Erythroblast (primary cell): ENCODE measurements around the gene NOX5.
"Not testable (repeated sequence)": the region's sequence is repeated elsewhere in the genome, so short reads cannot be mapped to it uniquely, and the experiment has no call there.

ENCODE experiments used
- DNase-seq, 2 experiments: peaks; one replicate each; lab custom pipeline; 2025; lab: John Stamatoyannopoulos, UW
- GATA1 ChIP-seq: IDR thresholded peaks from 2 replicates; pipeline ENCODE4 v1.6.1; 2011; ENCODE audit warnings: low read depth, mild to moderate bottlenecking, control low read depth, low read length, moderate library complexity
- POLR2A ChIP-seq: IDR thresholded peaks from 2 replicates; pipeline ENCODE4 v1.6.1; 2011; ENCODE audit warnings: mild to moderate bottlenecking, low read length

NOX5 gene, protein sequence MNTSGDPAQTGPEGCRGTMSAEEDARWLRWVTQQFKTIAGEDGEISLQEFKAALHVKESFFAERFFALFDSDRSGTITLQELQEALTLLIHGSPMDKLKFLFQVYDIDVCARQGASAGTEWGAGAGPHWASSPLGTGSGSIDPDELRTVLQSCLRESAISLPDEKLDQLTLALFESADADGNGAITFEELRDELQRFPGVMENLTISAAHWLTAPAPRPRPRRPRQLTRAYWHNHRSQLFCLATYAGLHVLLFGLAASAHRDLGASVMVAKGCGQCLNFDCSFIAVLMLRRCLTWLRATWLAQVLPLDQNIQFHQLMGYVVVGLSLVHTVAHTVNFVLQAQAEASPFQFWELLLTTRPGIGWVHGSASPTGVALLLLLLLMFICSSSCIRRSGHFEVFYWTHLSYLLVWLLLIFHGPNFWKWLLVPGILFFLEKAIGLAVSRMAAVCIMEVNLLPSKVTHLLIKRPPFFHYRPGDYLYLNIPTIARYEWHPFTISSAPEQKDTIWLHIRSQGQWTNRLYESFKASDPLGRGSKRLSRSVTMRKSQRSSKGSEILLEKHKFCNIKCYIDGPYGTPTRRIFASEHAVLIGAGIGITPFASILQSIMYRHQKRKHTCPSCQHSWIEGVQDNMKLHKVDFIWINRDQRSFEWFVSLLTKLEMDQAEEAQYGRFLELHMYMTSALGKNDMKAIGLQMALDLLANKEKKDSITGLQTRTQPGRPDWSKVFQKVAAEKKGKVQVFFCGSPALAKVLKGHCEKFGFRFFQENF

GRCh38 chr15:69014454-69014853 is at the start of gene NOX5:
Gene NOX5 (plus strand): TSS chr15:69014695. CDS start chr15:69014736, 41 bp downstream.
- DNase-seq: peak; percentile 9 to 14
- TF ChIP-seq GATA1: no peak
- TF ChIP-seq POLR2A: no peak

DNA sequence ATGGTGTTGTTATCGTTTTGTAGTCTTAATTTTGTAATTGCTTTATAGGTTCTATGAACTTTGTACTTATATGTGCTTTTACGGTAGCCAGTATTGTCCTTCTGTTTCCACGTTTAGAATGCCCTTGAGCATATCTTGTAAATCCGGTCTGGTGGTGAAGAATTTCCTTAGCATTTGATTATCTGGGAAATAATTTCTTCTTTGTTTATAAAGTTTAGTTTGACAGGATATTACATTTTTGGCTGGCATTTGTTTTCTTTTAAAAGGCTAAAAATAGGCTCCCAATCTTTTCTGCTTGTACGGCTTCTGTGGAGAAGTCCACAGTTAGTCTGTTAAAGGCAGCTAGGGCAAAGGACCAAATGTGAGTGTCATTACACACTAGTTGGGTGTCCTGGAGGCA is 47.5 kb upstream of the NOX5 start:
- no peak for DNase-seq
- TF ChIP-seq GATA1 (no peak), POLR2A (no peak)

DNA sequence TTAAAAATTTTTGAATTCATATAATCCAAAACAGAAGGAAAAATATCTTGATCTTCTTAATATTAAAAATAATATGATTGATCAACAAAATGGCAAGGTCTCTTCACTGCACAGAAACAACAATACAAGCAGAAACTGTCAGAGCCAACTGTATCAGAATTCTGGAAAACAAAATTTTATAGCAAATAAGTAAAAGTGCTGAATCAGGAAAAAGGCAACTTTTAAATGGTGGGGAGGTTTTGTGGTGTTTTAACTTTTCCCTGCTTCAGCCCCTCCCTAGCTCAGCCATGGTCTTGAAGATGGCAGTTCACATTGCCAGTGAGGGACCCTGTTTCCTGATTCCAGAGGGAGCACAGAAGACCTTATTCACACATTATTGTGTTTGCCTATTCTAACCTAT is 46.5 kb upstream of the NOX5 start:
- no peak for DNase-seq
- no peak for TF ChIP-seq POLR2A
- TF ChIP-seq GATA1: no peak

- TF ChIP-seq GATA1 (no peak), POLR2A (no peak)
- DNase-seq: peak in 1 of 2 experiments; percentile 19
Measured at GRCh38 chr15:68969298-68969697, 45.2 kb upstream of the NOX5 start.

GRCh38 chr15:68972201-68973065 is 42.1 kb upstream of the NOX5 start:
- DNase-seq: peak; percentile 31 to 53
- no peak for TF ChIP-seq GATA1
- TF ChIP-seq POLR2A: no peak

GRCh38 chr15:68975651-68976160 is 38.8 kb upstream of the NOX5 start:
- DNase-seq: not testable (repeated sequence)

DNA sequence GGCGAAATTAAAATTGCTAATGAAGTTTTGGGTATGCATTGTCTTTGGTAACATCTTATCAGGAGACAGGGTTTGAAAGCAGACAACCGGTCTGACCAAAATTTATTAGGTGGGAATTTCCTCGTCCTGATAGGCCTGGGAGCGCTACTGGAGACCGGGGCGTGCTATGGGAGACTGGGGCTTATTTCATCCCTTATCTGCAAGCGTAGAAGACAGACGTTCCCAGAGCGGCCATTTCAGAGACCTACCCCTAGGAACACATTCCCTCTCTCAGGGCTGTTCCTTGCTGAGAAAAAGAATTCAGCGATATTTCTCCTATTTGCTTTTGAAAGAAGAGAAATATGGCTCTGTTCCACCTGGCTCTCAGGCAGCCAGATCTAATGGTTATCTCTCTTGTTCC is 37.1 kb upstream of the NOX5 start:
- DNase-seq: peak in 1 of 2 experiments; percentile 15

DNA sequence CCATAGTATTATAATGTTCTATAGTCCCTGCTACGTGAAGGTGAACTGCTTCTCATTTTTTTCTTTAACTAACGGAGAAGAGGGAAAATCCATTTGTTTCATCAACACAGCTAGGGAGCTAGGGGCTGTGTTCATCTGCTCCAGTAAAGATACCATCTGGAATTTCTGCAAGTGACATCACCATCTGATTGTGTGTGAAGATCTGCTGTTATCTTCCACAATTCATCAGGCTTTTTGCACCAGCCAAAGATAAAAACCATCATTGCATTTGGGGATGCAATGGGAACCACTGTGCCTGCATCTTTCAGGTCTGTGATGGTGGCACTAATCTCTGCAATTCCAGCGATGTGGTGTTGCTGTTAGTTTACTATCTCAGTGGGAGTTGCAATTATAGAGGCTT is 35.5 kb upstream of the NOX5 start:
- no peak for DNase-seq
- TF ChIP-seq GATA1 (no peak), POLR2A (no peak)

DNA sequence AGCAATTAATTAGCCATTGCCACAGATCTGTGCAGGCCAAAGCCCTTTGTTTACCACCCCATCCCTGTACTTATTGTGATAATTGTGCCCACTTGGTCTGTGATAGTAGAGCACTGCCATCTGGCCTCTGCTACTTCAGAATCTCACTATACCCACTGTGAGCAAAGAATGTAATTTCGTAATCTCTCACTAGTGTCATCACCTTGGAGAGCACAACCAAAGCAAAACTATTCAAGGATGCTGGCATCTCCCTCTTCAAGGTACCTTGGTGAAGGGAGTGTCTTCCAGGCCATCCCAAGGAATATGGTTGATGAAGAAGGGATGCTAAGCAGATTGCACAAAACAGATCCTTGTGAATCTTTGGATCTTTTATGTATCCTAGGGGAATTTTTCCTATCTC is 34.7 kb upstream of the NOX5 start:
- TF ChIP-seq GATA1 (no peak), POLR2A (no peak)
- no peak for DNase-seq

DNA sequence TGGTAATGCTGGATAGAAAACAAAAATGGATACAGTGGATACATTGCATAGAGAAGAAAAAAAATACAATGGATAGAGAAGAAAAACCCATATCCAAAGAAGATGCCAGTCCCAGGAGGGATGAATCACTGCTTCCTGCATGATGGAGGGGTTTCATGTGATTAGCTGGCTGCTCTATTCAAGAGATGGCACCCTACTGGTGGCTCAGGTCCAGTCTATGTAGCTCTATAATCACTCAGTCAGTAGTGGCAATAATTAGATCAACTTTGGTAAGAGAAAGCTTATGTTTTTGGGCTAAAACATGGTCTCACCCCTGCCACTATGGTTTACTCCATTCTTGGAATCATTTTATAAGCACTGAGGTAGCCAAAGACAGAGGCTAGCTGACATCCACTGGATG is 33.7 kb upstream of the NOX5 start:
- no peak for TF ChIP-seq POLR2A
- TF ChIP-seq GATA1: no peak
- no peak for DNase-seq

DNA sequence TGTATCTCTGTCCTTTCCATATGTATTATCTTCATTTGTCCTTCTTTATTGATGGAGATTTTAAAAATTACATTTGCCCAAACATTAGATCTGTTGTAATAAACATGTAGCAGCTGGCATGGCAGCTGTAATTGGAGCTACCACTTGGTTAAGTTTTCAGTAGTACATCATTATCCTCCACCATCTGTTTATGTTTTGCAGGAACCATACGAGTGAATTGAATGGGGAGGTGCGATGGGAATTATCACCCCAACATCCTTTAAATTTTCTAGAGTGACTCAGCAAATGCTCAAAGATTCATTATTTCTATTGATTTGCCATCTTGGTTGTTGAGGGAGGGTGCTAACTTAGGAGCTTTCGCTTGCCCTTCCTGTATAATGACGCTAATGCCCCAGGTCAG is 32.6 kb upstream of the NOX5 start:
- no peak for DNase-seq
- TF ChIP-seq POLR2A: no peak
- no peak for TF ChIP-seq GATA1

GRCh38 chr15:68982976-68983563 is 31.4 kb upstream of the NOX5 start:
- DNase-seq: peak; percentile 71 to 84
- no peak for TF ChIP-seq POLR2A

DNA sequence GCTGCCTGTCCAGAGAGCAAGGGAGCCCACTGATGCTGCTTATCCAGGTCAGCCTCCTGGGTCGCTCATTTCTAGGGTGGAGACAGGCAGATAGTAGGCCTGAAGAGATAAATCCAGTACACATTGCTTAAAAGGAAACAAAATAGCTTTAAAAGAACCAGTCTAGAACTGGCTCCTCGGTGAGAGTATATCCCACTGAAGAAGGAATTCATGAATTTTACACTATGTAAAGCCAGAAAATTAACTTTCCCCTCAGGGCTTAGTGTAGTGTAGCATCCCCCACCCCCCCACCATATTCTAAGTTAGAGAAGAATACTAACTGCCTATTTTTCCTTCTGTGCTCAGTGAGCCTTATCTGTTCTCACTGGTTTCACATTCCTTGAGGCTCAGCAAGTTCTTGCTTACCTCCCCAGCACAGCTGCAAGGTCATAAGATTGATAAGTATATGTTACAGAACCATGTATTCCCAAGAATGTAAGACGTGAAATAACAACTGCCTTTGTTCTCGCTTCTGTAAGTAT is 30.5 kb upstream of the NOX5 start:
- DNase-seq: peak; percentile 89 to 95

More for the DNA sequence above, 30.5 kb upstream of the NOX5 start:
- peak; percentile 54 for TF ChIP-seq POLR2A
- peak; percentile 27 for TF ChIP-seq GATA1
